OCI-LY7 (cell line): ENCODE measurements around the gene GIMD1.

Experiments used
- CTCF ChIP-seq: fragments of 200-600 bp; sonication (generic); conservative IDR thresholded peaks from 2 replicates; pipeline ENCODE4 v1.5.1; 2014; ENCODE audit warnings: mild to moderate bottlenecking, antibody characterized with exemption, low read length, moderate library complexity, mixed read lengths
- EZH2phosphoT487 ChIP-seq: fragments of 200-600 bp; sonication (generic); IDR thresholded peaks from 2 replicates; pipeline ENCODE4 v1.6.1; 2018; ENCODE audit warnings: low read depth, borderline replicate concordance, mild to moderate bottlenecking, mixed run types, antibody characterized with exemption, low read length, moderate library complexity, mixed read lengths

- TF ChIP-seq CTCF (no peak), EZH2phosphoT487 (no peak)
Measured at GRCh38 chr4:106318511-106318910, 50.1 kb downstream of the GIMD1 start.
